Naive thymus-derived CD8-positive, alpha-beta T cell (primary cell): ENCODE results near the gene APBA1. TPM values are rescaled to one million over a fixed set of nuclear protein-coding genes. Genes with fewer than 3 reads are reported as not detected.
A peak's percentile ranks its signal among the peaks of the same experiment; 100 is the strongest.

Experiments
- ATAC-seq, 2 donors: fragments of 150-1000 bp; cut with Tn5 transposase in 1 of 2; sonication (Bioruptor Pico), chemical (Tn5 transposase) in 1 of 2; 1 replicate in 1 of 2; 2 replicates in 1 of 2; pipeline ENCODE4 v1.10.0; 2021; ENCODE audit warnings: mild to moderate bottlenecking in 2 of 2, moderate library complexity in 2 of 2
- POLR2A ChIA-PET: fragments of 350-600 bp; sonication (Branson Sonifier 250); formaldehyde crosslinking; loops from one replicate; lab custom pipeline; 2021; ENCODE audit warnings: antibody characterized with exemption; lab: Charles Lee
- DNase-seq, 10 donors: peaks; one replicate each; pipeline versions ENCODE4 v3.0.0 to v3.0.0-alpha.2; 2020 to 2022
- H3K27ac Mint-ChIP-seq, 10 donors: one replicate each; pipeline ENCODE4 v1.8.0; 2020 to 2022; ENCODE audit warnings: mild to moderate bottlenecking in 10 of 10, mixed read lengths in 10 of 10, moderate library complexity in 4 of 10, inconsistent platforms in 1 of 10
- H3K27me3 Mint-ChIP-seq, 5 donors: one replicate each; pipeline ENCODE4 v1.8.0; 2021 to 2022; ENCODE audit warnings: mixed read lengths in 5 of 5
- H3K36me3 Mint-ChIP-seq, 3 donors: one replicate each; pipeline ENCODE4 v1.8.0; 2020 to 2022; ENCODE audit warnings: mixed read lengths in 3 of 3, mild to moderate bottlenecking in 2 of 3, inconsistent platforms in 1 of 3
- H3K4me1 Mint-ChIP-seq, 4 donors: one replicate each; pipeline ENCODE4 v1.8.0; 2021 to 2022; ENCODE audit warnings: mixed read lengths in 4 of 4
- H3K4me3 Mint-ChIP-seq, 10 donors: one replicate each; pipeline ENCODE4 v1.8.0; 2020 to 2022; ENCODE audit warnings: mild to moderate bottlenecking in 10 of 10, mixed read lengths in 10 of 10, moderate library complexity in 6 of 10, inconsistent platforms in 1 of 10
- H3K9me3 Mint-ChIP-seq, 9 donors: one replicate each; pipeline ENCODE4 v1.8.0; 2020 to 2022; ENCODE audit warnings: mixed read lengths in 9 of 9, mild to moderate bottlenecking in 3 of 9, inconsistent platforms in 1 of 9, moderate library complexity in 1 of 9
- polyA plus RNA-seq, 3 donors: library from polyadenylated mRNA; unstranded; fragments of 300-500 nt; fragmentation: Illumina TruSeq; gene quantifications; one replicate each; pipeline ENCODE4 v1.2.3, GENCODE V29; 2021
- total RNA-seq, 8 experiments: library from RNA in 2 of 8; stranded (reverse) in 2 of 8; gene quantifications; one replicate each; pipeline ENCODE4 v1.2.3 and lab custom pipeline; 2021 to 2026

The APBA1 gene
- total and polyA plus RNA-seq, 5 experiments from 2014 or later = 0.03 to 1.2 (median 0.49) TPM; not detected in 2

- Mint-ChIP-seq H3K36me3 (no peaks in the 10 kb centered on the region), H3K27me3 (peaks cover 0 to 12% (median 3%) of the 10 kb centered on the region in 5 donors), H3K4me1 (peaks cover 2 to 15% (median 11%) of the 10 kb centered on the region in 4 donors), H3K9me3 (no peaks in the 10 kb centered on the region), H3K27ac (no peak overlapping the region), H3K4me3 (no peak overlapping the region)
- DNase-seq (no peak), ATAC-seq (no peak)
- POLR2A ChIA-PET = no interaction called here
Observed at GRCh38 chr9:69470186-69470977, 201.8 kb downstream of the APBA1 start.

- H3K36me3 Mint-ChIP-seq = no peaks in the 10 kb centered on the region
- DNase-seq (no peak), ATAC-seq (no peak)
- H3K27me3 Mint-ChIP-seq = peaks cover 0 to 12% (median 3%) of the 10 kb centered on the region in 5 donors
- H3K4me1 Mint-ChIP-seq = peaks cover 0 to 2% (median 0%) of the 10 kb centered on the region in 4 donors
- H3K4me3 Mint-ChIP-seq = no peak overlapping the region
- H3K9me3 Mint-ChIP-seq = no peaks in the 10 kb centered on the region
- POLR2A ChIA-PET = no interaction called here
- H3K27ac Mint-ChIP-seq = no peak overlapping the region
Observed at GRCh38 chr9:69469136-69469535, 203.0 kb downstream of the APBA1 start.

- no peak overlapping the region for H3K4me3 Mint-ChIP-seq
- POLR2A ChIA-PET = no interaction called here
Observed at GRCh38 chr9:69468380-69468779, 203.8 kb downstream of the APBA1 start.

GRCh38 chr9:69466151-69466550 is 206.0 kb downstream of the APBA1 start:
- Mint-ChIP-seq H3K4me3 (no peak overlapping the region), H3K36me3 (no peaks in the 10 kb centered on the region), H3K9me3 (no peaks in the 10 kb centered on the region), H3K27me3 (peaks cover 0 to 4% (median 2%) of the 10 kb centered on the region in 5 donors), H3K4me1 (no peaks in the 10 kb centered on the region), H3K27ac (no peak overlapping the region)
- POLR2A ChIA-PET = no interaction called here
- no peak for DNase-seq
- peak in 1 of 2 donors; percentile 18 for ATAC-seq

More at GRCh38 chr9:69468380-69468779, 203.8 kb downstream of the APBA1 start:
- DNase-seq (no peak), ATAC-seq (no peak)
- H3K27ac Mint-ChIP-seq = no peak overlapping the region
- no peaks in the 10 kb centered on the region for H3K4me1 Mint-ChIP-seq
- H3K36me3 Mint-ChIP-seq = no peaks in the 10 kb centered on the region
- peaks cover 0 to 12% (median 3%) of the 10 kb centered on the region in 5 donors for H3K27me3 Mint-ChIP-seq
- H3K9me3 Mint-ChIP-seq = no peaks in the 10 kb centered on the region

GRCh38 chr9:69465473-69465872 is 206.7 kb downstream of the APBA1 start:
- Mint-ChIP-seq H3K36me3 (no peaks in the 10 kb centered on the region), H3K9me3 (no peaks in the 10 kb centered on the region), H3K4me1 (no peaks in the 10 kb centered on the region), H3K4me3 (no peak overlapping the region), H3K27ac (peak overlapping the region in 1 of 10 donors; percentile 0), H3K27me3 (peaks cover 0 to 4% (median 2%) of the 10 kb centered on the region in 5 donors)
- ATAC-seq (no peak), DNase-seq (no peak)
- POLR2A ChIA-PET = no interaction called here

GRCh38 chr9:69463497-69464068 is 208.6 kb downstream of the APBA1 start:
- Mint-ChIP-seq H3K27me3 (peaks cover 0 to 4% (median 2%) of the 10 kb centered on the region in 5 donors), H3K27ac (peak overlapping the region in 1 of 10 donors; percentile 59), H3K9me3 (no peaks in the 10 kb centered on the region), H3K4me1 (no peaks in the 10 kb centered on the region), H3K36me3 (no peaks in the 10 kb centered on the region), H3K4me3 (no peak overlapping the region)
- POLR2A ChIA-PET = no interaction called here
- ATAC-seq = no peak
- no peak for DNase-seq

- Mint-ChIP-seq H3K9me3 (no peaks in the 10 kb centered on the region), H3K4me1 (no peaks in the 10 kb centered on the region), H3K27ac (no peak overlapping the region), H3K4me3 (no peak overlapping the region), H3K27me3 (peaks cover 0 to 4% (median 2%) of the 10 kb centered on the region in 5 donors), H3K36me3 (no peaks in the 10 kb centered on the region)
- POLR2A ChIA-PET = no interaction called here
- DNase-seq (no peak), ATAC-seq (no peak)
Observed at GRCh38 chr9:69462394-69462793, 209.8 kb downstream of the APBA1 start.

GRCh38 chr9:69461103-69461887 is 210.9 kb downstream of the APBA1 start:
- no peak for ATAC-seq
- Mint-ChIP-seq H3K4me3 (no peak overlapping the region), H3K27me3 (peaks cover 0 to 4% (median 2%) of the 10 kb centered on the region in 5 donors), H3K9me3 (no peaks in the 10 kb centered on the region), H3K36me3 (no peaks in the 10 kb centered on the region), H3K27ac (no peak overlapping the region), H3K4me1 (no peaks in the 10 kb centered on the region)
- no peak for DNase-seq
- POLR2A ChIA-PET = interaction anchor here (0.7 kb wide), 1 partner anchor 9 kb away, joined by 3 read pairs; no protein-coding TSS in a partner anchor

- H3K4me3 Mint-ChIP-seq = no peak overlapping the region
- ATAC-seq (no peak), DNase-seq (no peak)
- POLR2A ChIA-PET = interaction anchor here (0.6 kb wide), 1 partner anchor 630 kb away, joined by 4 read pairs; no protein-coding TSS in a partner anchor
- no peaks in the 10 kb centered on the region for H3K36me3 Mint-ChIP-seq
- peaks cover 0 to 4% (median 2%) of the 10 kb centered on the region in 5 donors for H3K27me3 Mint-ChIP-seq
- no peaks in the 10 kb centered on the region for H3K4me1 Mint-ChIP-seq
- H3K27ac Mint-ChIP-seq = no peak overlapping the region
- H3K9me3 Mint-ChIP-seq = no peaks in the 10 kb centered on the region
Observed at GRCh38 chr9:69460012-69460411, 212.2 kb downstream of the APBA1 start.

GRCh38 chr9:69458176-69458575 is 214.0 kb downstream of the APBA1 start:
- POLR2A ChIA-PET = no interaction called here
- Mint-ChIP-seq H3K27ac (no peak overlapping the region), H3K4me3 (no peak overlapping the region), H3K4me1 (peaks cover 0 to 11% (median 1%) of the 10 kb centered on the region in 4 donors), H3K9me3 (no peaks in the 10 kb centered on the region), H3K36me3 (no peaks in the 10 kb centered on the region), H3K27me3 (peaks cover 0 to 4% (median 0%) of the 10 kb centered on the region in 5 donors)
- no peak for ATAC-seq
- no peak for DNase-seq

GRCh38 chr9:69456201-69456600 is 216.0 kb downstream of the APBA1 start:
- Mint-ChIP-seq H3K4me1 (peaks cover 0 to 12% (median 1%) of the 10 kb centered on the region in 4 donors), H3K9me3 (peaks cover 0 to 2% (median 0%) of the 10 kb centered on the region in 9 donors), H3K36me3 (no peaks in the 10 kb centered on the region), H3K27ac (no peak overlapping the region), H3K4me3 (no peak overlapping the region), H3K27me3 (peaks cover 0 to 3% (median 0%) of the 10 kb centered on the region in 5 donors)
- DNase-seq = no peak
- ATAC-seq = no peak
- POLR2A ChIA-PET = no interaction called here

GRCh38 chr9:69455311-69455710 is 216.9 kb downstream of the APBA1 start:
- POLR2A ChIA-PET = no interaction called here
- Mint-ChIP-seq H3K4me3 (no peak overlapping the region), H3K36me3 (no peaks in the 10 kb centered on the region), H3K4me1 (peaks cover 0 to 12% (median 1%) of the 10 kb centered on the region in 4 donors), H3K27ac (no peak overlapping the region), H3K27me3 (peaks cover 0 to 4% (median 0%) of the 10 kb centered on the region in 5 donors), H3K9me3 (peaks cover 0 to 2% (median 0%) of the 10 kb centered on the region in 9 donors)
- no peak for DNase-seq
- ATAC-seq = no peak
